CD4-positive, alpha-beta T cell treated with Interleukin-12 subunit alpha and Interleukin-12 subunit beta, for 1 hour (primary cell): ENCODE measurements around the gene CAPN13.

Experiments used
- DNase-seq: peaks from one replicate; pipeline ENCODE4 v3.0.0-alpha.2; 2020

Gene CAPN13, protein sequence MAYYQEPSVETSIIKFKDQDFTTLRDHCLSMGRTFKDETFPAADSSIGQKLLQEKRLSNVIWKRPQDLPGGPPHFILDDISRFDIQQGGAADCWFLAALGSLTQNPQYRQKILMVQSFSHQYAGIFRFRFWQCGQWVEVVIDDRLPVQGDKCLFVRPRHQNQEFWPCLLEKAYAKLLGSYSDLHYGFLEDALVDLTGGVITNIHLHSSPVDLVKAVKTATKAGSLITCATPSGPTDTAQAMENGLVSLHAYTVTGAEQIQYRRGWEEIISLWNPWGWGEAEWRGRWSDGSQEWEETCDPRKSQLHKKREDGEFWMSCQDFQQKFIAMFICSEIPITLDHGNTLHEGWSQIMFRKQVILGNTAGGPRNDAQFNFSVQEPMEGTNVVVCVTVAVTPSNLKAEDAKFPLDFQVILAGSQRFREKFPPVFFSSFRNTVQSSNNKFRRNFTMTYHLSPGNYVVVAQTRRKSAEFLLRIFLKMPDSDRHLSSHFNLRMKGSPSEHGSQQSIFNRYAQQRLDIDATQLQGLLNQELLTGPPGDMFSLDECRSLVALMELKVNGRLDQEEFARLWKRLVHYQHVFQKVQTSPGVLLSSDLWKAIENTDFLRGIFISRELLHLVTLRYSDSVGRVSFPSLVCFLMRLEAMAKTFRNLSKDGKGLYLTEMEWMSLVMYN

DNA sequence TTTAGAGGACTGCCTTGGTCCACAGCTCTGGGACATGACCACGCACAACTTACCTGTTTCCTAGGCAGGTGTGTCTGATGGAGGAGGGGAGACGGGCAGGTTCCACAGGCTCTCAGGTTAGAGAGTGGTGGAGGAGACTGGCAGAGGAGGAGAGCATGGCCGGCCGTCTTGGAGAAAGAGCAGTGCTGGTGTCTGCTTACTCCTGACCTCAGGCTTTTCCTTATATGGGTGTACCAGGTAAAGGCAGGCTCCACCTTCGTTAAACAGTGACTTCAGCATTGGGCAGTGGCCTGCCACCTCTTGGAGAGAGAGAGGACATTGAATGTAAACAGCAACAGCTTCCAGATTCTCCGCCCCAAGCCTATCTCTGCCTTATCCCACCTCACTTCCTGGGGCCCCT is at the start of gene CAPN13:
Gene CAPN13, minus strand, starts transcription at position 198 of the 400 bp plus-strand sequence. CDS start 20,121 bp downstream, outside the sequence.
- DNase-seq: no peak

DNA sequence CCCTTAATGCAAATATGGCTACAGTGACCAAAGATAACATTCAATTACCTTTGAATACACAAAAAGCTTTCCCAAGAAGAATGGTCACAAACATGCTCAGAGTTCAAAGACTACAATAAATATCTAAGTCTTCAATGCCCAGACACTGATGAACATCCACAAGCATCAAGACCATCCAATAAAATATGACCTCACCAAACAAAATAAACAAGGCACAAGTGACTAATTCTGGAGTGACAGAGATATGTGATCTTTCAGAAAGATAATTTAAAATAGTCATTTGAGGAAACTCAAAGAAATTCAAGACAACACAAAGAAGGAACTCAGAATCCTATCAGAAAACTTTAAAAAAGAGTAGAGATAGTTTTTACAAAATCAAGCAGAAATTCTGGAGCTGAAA is 40.6 kb upstream of the CAPN13 start:
- no peak for DNase-seq

DNA sequence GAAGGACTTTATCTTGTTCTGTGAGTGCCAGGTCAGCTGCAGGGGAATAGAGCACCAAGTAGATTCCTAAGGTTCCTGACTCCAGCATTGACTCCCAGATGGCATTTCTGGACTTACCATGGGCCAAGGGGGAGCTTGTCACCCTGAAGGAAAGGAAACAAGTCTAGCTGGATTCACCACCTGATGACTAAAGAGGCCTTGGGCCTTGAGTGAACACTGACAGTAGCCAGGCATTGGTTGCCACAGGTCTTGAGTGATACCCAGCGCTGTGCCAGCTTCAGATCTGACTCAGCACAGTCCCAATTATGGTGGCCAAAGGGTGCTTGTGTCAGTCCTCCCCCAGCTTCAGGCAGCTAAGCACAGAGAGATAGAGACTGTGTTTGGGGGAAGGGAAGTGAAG is 40.1 kb upstream of the CAPN13 start:
- DNase-seq: no peak

- no peak for DNase-seq
Observed at GRCh38 chr2:30828586-30828985, 21.3 kb upstream of the CAPN13 start.

- no peak for DNase-seq
Observed at GRCh38 chr2:30826916-30827315, 19.7 kb upstream of the CAPN13 start.

DNA sequence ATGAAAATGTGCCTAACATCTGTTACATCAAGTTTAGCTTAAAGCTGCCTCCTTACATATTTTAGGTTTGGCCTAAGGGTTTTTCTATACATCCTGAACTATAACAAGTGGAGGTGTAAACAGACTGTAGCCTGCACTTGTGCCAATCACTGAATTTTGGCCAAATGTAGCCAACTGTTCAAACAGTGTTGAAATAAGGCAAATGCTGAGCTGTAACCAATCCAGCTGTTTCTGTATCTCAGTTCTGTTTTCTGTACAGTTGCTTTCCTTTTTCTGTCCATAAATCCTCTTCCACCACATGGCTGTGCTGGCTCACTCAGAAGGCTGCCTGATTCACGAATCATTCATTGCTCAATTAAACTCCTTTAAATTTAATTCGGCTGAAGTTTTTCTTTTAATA is 19.2 kb upstream of the CAPN13 start:
- no peak for DNase-seq

GRCh38 chr2:30823452-30823851 is 16.2 kb upstream of the CAPN13 start:
- no peak for DNase-seq

- DNase-seq: no peak
Observed at GRCh38 chr2:30821960-30822359, 14.7 kb upstream of the CAPN13 start.

DNA sequence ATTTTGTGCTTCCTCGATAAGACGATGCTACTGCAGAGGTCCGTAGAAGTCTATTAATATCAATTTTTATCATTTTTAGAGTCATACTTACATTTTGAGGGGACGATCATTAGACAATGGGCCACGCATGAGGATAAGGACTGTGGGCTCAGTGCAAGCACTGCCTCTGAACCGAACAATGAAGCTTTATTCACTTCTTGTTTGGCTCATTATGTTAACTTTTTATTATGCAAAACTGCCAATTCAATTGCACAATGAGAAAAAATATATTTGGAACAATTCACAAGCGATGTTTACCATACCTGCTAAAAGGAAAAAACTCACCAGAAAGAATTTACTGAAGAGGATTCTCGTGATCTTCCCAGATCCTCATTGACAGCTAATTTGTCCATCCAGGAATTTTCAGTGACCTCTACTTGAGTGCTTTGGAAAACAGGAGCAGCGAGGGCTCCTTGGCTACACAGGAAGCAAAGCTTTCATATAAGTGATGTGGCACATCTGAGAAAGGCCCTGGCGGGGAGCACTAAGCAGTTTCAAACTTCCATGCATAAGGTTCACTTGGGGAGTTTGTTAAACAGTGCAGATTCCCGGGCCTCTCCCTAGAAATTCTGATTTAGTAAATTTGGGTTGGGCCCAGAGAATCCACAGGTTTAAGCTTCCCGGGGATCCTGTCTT is 13.3 kb upstream of the CAPN13 start:
- no peak for DNase-seq

- DNase-seq: no peak
Observed at GRCh38 chr2:30809938-30810337, 2.7 kb upstream of the CAPN13 start.

GRCh38 chr2:30808695-30809094 is 1.4 kb upstream of the CAPN13 start:
- DNase-seq: no peak

GRCh38 chr2:30803281-30803680 is 4.0 kb downstream of the CAPN13 start:
- no peak for DNase-seq

GRCh38 chr2:30802611-30803010 is 4.6 kb downstream of the CAPN13 start:
- no peak for DNase-seq

- DNase-seq: no peak
Observed at GRCh38 chr2:30801821-30802455, 5.3 kb downstream of the CAPN13 start.

- no peak for DNase-seq
Observed at GRCh38 chr2:30800159-30800558, 7.1 kb downstream of the CAPN13 start.

DNA sequence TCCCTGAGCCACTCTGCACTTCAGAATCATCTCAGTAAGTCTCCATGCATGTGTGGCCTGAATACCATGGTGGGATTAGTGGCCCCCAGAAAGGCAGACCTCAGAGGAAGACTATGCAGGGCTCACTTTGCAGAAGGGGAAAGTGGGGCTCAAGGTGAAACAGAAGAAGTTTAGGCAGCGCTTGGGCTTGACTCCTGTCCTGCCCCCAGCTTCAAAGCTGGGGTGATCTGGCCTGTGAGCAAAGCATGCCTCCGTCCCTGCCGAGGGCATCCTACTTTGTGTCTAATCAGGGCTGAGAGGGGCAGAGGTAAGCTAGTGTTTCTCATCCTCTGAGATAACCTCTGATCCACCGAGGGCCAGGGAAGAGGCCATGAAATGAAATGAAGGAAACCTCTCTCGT is 7.9 kb downstream of the CAPN13 start:
- no peak for DNase-seq

DNA sequence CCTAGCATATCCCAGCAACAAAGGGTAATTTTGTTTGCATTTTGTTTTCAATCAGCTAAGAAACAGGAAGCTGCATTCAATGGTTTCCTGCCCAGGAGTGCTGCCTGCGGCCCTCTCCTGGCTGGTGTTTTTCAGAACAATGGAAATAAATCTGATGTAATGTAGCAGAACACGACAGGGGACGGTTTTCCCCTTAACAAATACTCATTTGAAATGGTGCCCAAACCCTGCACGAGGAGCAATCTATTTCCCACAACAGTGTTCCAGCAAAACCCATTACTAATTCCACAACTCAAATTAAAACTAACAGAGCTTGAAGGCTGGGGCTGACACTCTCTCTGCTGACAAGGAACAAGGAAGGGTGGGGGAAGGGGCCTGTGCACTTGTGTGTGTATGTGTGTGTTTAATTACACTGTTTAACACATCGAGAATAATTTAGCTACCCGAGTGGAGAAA is 8.7 kb downstream of the CAPN13 start:
- no peak for DNase-seq

DNA sequence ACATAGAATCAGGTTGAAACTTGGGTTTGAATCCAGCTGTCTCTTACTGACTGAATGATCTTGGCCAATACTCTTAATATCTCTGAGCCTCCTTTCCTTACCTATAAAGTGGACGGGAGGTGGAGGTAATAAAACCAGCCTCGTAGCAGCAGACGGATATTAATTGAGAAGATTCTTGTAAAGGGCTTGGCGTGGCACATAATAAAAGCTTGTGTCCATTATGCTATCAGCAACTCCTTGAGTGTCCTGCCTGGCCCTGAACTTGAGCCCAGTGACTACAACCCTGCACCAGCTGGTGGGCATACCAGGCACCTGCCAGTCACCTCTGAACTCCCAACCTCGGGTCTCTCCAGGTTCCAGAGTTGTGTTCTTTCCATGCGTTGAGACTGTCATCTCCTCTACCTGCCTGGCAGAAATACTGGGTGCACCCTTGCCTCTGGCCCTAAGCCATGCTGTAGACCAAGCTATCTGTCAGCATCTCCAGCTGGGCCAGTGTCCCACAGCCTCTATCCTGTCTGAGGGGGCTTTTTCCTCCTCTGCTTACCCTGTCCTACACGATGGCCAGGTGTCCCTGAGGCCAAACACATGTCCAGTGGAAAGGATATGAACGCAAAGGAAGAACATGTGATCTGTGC is 9.7 kb downstream of the CAPN13 start:
- DNase-seq: no peak

DNA sequence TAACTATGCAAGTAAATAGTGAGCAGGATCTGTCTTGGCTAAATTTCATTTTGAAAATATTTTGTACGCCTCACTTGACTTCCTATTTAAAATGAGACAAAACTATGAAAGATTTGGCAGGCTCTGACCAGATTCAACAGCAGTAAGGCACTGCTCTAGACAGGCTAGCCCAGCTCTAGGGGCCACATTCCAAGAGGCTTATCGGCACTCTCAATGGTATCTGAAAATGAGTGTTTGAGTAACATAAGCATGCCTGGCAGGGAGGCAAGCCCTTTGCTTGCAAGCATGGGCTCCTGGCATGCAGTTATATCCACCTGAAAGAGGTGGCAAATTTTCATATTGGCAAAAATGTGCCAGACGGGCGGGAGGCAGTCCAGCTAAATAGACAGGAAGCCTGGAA is 10.5 kb downstream of the CAPN13 start:
- DNase-seq: no peak

DNA sequence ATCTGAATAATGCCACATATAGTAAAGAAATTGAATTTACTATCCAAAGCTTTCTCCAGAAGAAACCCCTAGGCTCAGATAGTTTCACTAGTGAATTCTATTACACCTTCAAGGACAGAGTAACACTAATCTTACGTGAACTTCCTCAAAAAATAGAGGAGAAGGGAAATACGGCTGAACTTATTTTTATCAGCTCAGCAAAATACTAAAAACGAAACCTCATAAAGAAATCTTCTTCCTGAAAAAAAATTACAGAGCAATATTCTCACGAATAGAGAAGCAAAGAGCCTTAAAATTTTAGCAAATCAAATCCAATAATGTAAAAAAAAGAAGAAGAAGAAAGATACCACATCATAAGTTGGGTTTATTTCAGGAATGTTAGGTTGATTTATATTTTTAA is 14.7 kb downstream of the CAPN13 start:
- no peak for DNase-seq

GRCh38 chr2:30790879-30791278 is 16.4 kb downstream of the CAPN13 start:
- DNase-seq: no peak

- DNase-seq: no peak
Observed at GRCh38 chr2:30789670-30790210, 17.5 kb downstream of the CAPN13 start.
